Activated CD4-positive, alpha-beta T cell treated with anti-CD3 and anti-CD28 coated beads for 1 hour (primary cell): ENCODE results near the gene OR4Q3.
"Not testable (repeated sequence)": the region's sequence is repeated elsewhere in the genome, so short reads cannot be mapped to it uniquely, and the experiment has no call there.

Experiments
- DNase-seq: peaks from one replicate; pipeline ENCODE4 v3.0.0-alpha.2; 2020

The OR4Q3 gene

DNA sequence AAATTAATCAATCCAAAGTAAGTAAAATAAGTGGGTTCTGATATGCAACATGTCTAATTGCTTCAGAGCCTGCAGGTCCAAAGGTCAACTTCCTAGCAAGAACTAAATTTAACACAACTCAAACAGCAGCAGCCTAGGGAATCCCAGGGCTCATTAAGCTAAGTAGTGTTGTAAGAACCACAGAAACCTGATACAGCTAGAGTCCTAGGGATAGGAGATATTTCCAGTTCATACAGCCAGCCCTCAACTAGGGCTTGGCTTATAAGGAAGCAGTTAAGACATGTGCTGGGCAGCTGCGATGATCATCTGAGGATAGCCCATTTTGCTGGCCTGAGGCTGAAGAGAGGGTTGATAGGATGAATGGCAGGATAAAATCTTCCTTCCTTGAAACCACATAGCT is at the start of gene OR4Q3:
TSS of gene OR4Q3 (plus strand) at position 316 of the 400 bp plus-strand sequence.
- DNase-seq, result no peak

DNA sequence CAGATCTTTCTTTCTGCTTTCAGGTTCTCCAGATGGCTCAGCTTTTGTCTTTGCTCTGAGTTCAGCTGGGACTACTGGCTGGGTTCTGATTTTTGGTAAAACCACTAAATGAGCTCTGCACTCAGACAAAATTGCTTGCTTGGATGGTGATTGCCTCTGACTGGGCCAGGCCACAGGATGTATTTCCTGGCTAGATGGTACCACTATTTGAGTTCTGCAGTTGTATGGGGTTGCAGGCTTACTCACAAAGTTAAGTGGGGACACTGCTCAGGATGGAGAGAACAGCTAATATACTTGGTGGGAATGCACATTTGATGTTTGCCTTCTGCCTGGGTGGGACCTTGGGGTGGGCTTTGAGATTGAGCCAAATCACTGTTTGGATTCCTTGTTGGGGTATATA is 14.0 kb upstream of the OR4Q3 start:
- DNase-seq, result no peak

DNA sequence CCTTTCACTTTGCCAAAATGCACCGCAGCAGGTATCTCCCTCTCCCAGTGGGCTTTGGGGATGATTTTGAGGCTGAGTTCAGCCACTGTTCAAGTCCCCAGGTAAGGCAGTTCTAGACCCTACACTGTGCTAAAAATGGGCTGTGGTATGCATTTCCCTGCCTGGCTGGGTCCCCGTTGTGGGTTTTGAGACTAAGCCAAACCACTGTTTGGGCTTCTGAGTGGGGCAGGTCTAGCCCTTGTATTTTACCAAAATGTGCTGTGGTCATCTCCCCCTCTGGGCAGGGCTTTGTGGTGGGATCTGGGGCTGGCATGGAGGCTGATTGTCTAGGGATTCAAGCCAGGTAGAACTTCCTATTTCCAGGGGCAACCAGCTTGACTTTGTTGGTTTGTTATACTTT is 13.6 kb upstream of the OR4Q3 start:
- DNase-seq, result no peak

- DNase-seq, result not testable (repeated sequence)
These were observed 9.5 kb upstream of the OR4Q3 start for GRCh38 chr14:19733893-19734292.

DNA sequence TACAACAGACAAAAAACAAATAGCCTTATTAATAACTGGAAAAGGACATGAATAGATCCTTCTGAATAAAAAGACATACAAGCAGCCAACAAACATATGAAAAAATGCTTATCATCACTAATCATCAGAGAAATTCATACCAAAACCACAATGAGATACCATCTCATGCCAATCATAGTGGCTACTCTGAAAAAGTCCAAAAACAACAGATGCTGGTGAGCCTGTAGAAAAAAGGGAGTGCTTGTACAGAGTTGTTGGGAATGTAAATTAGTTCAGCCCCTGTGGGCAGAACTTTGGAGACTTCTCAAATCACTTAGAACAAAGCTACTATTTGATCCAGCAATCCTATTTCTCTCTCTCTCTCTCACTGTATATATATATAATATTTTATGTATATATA is 8.9 kb downstream of the OR4Q3 start:
- not testable (repeated sequence) for DNase-seq

DNA sequence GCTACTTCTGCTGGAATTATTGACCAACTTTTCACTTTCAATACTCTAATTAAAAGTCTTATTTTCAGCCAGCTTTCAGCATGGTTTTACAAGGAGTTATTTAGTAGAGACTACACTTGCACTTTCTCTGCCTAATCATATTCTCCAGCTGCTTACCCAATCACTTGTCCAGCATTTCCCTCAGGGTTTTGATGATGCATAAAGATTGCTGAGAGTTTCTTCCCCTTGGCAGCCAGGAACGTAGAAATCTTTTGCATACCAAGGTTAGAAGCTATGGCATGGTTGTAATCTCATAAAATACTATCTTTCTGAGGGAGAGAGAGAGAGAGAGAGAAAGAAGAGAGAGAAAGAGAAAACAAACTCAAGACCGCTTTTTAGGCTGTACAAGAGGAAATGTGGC is 10.8 kb downstream of the OR4Q3 start:
- DNase-seq, result no peak

- not testable (repeated sequence) for DNase-seq
These were observed 28.1 kb downstream of the OR4Q3 start for GRCh38 chr14:19771491-19771890.

GRCh38 chr14:19771895-19772430 is 28.6 kb downstream of the OR4Q3 start:
- no peak for DNase-seq

- not testable (repeated sequence) for DNase-seq
These were observed 29.1 kb downstream of the OR4Q3 start for GRCh38 chr14:19772454-19772853.

DNA sequence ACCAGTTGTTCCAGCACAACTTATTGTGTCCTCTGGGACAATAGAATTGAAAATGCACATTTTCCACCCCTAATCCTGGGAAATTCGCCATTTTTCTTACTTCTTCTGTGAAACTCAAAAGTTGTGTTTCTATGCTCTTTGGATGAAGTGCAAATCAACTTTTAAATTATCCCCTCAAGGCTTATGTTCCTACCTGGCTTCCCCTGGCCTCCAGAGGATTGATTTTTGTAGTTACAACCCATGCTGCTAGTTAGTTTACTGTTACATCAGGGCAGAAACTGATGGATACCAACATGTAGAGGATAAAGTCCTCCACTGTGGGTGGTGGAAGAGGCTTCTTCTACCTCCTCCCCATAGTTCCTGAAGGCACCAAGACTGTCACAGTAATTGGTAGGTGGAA is 29.8 kb downstream of the OR4Q3 start, which contains the start of gene OR4M1:
TSS of gene OR4M1 (plus strand) at position 301 of the 400 bp plus-strand sequence. CDS start 6,819 bp downstream, outside the sequence.
- DNase-seq, result not testable (repeated sequence)

DNA sequence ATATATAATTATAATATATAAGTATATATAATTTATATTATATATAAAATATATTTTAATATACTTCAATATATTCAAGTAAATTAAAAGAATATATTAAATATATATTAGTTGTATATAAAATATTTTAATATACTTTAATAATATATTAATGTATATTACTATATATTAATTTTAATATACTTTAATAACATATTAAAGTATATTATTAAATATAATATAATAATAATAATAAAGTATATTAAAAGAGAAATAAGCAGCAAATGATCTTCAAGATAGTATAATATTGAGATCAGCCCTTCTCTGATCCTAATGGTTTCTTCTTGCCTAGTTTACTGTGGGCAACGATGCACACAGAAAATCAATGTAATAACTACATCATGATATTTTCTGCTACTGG is 32.2 kb downstream of the OR4Q3 start:
- DNase-seq, result no peak

DNA sequence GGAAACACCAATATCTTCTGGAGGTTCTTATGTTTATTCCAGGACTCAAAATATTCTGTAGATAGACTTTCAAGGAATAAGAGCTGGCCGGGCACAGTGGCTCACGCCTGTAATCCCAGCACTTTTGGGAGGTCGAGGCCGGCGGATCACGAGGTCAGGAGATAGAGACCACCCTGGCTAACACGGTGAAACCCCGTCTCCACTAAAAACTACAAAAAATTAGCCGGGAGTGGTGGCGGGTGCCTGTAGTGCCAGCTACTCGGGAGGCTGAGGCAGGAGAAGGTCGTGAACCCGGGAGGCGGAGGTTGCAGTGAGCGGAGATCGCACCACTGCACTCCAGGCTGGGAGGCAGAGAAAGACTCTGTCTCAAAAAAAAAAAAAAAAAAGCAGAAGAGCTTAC is 42.5 kb downstream of the OR4Q3 start:
- not testable (repeated sequence) for DNase-seq

DNA sequence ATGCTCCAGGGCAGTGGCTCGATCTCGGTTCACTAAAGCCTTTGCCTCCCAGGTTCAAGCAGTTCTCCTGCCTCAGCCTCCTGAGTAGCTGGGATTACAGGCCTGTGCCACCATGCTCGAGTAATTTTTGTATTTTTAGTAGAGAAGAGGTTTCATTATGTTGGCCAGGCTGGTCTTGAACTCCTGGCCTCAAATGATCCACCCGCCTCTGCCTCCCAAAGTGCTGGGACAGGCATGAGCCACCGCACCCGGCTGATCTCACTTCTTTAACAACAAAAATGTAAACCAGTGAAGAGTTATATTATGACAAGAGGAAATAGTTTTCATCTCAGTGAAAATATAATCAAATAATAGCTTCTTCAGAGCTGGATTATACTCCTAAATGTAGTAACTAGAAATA is 43.9 kb downstream of the OR4Q3 start:
- DNase-seq, result not testable (repeated sequence)

GRCh38 chr14:19788150-19788549 is 44.8 kb downstream of the OR4Q3 start:
- DNase-seq, result not testable (repeated sequence)

DNA sequence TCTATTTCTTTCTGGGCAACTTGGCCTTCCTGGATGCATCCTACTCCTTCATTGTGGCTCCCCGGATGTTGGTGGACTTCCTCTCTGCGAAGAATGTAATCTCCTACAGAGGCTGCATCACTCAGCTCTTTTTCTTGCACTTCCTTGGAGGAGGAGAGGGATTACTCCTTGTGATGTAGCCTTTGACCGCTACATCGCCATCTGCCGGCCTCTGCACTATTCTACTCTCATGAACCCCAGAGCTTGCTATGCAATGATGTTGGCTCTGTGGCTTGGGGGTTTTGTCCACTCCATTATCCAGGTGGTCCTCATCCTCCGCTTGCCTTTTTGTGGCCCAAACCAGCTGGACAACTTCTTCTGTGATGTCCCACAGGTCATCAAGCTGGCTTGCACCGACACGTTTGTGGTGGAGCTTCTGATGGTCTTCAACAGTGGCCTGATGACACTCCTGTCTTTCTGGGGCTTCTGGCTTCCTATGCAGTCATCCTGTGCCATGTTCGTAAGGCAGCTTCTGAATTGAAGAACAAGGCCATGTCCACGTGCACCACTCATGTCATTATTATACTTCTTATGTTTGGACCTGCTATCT is 53.2 kb downstream of the OR4Q3 start:
- DNase-seq, result not testable (repeated sequence)
